Common myeloid progenitor, CD34-positive (primary cell): Measurements from ENCODE around the gene SPACA5B. TPM values are rescaled to one million over a fixed set of nuclear protein-coding genes. Genes with fewer than 3 reads are reported as not detected.
"Not testable (repeated sequence)": the region's sequence is repeated elsewhere in the genome, so short reads cannot be mapped to it uniquely, and the experiment has no call there.

Experiments
- CTCF ChIA-PET: fragments of 350-600 bp; sonication (Branson Sonifier 250); formaldehyde crosslinking; loops from one replicate; lab custom pipeline; 2021; ENCODE audit warnings: antibody characterized with exemption; lab: Charles Lee
- POLR2A ChIA-PET: fragments of 350-600 bp; sonication (Branson Sonifier 250); formaldehyde crosslinking; loops from one replicate; lab custom pipeline; 2021; ENCODE audit warnings: antibody characterized with exemption; lab: Charles Lee
- DNase-seq, 3 donors: peaks; one replicate each; pipeline versions ENCODE4 v3.0.0 to v3.0.0-alpha.2; 2013
- H3K27ac ChIP-seq, 2 experiments: 1 replicate in 1 of 2; 2 replicates in 1 of 2; pipeline ENCODE4 v1.7.0; 2013; ENCODE audit warnings: inconsistent platforms in 2 of 2, low read length in 2 of 2, mild to moderate bottlenecking in 2 of 2, low read depth in 1 of 2, moderate library complexity in 1 of 2; ENCODE audit not compliant: severe bottlenecking in 2 of 2, insufficient read depth in 1 of 2, poor library complexity in 1 of 2
- H3K27me3 ChIP-seq, 5 experiments: replicated peaks in 2 of 5; 1 replicate in 3 of 5; 2 replicates in 2 of 5; pipeline versions ENCODE4 v1.6.1 to v1.7.0; 2013; ENCODE audit warnings: low read length in 4 of 5, mild to moderate bottlenecking in 2 of 5, moderate library complexity in 2 of 5, inconsistent platforms in 1 of 5; ENCODE audit not compliant: insufficient read depth in 5 of 5, control insufficient read depth in 4 of 5
- H3K36me3 ChIP-seq, 4 experiments: 1 replicate in 2 of 4; 2 replicates in 2 of 4; pipeline versions ENCODE4 v1.6.1 to v1.7.0; 2013; ENCODE audit warnings: low read length in 3 of 4, control low read depth in 1 of 4, mild to moderate bottlenecking in 1 of 4; ENCODE audit not compliant: control insufficient read depth in 4 of 4, insufficient read depth in 4 of 4
- H3K4me1 ChIP-seq, 4 experiments: 1 replicate in 3 of 4; 2 replicates in 1 of 4; pipeline versions ENCODE4 v1.6.1 to v1.7.1; 2013; ENCODE audit warnings: low read length in 3 of 4, mild to moderate bottlenecking in 3 of 4, control low read depth in 1 of 4, inconsistent platforms in 1 of 4, moderate library complexity in 1 of 4; ENCODE audit not compliant: control insufficient read depth in 4 of 4, insufficient read depth in 4 of 4; ENCODE audit errors: control extremely low read depth in 1 of 4
- H3K4me3 ChIP-seq, 7 experiments: 1 replicate in 4 of 7; 2 replicates in 3 of 7; pipeline versions ENCODE4 v1.5.1 to v1.7.0; 2013; ENCODE audit warnings: mild to moderate bottlenecking in 7 of 7, low read length in 6 of 7, moderate library complexity in 6 of 7, inconsistent platforms in 2 of 7, low read depth in 2 of 7, control low read depth in 1 of 7; ENCODE audit not compliant: insufficient read depth in 4 of 7, control insufficient read depth in 1 of 7; ENCODE audit errors: extremely low read depth in 1 of 7
- H3K9me3 ChIP-seq, 5 experiments: 1 replicate in 4 of 5; 2 replicates in 1 of 5; pipeline versions ENCODE4 v1.6.1 to v1.7.1; 2013; ENCODE audit warnings: low read length in 4 of 5, mild to moderate bottlenecking in 2 of 5, inconsistent platforms in 1 of 5, low read depth in 1 of 5, moderate library complexity in 1 of 5; ENCODE audit not compliant: control insufficient read depth in 4 of 5, insufficient read depth in 2 of 5; ENCODE audit errors: control extremely low read depth in 1 of 5
- WGBS: methylation state at CpG from one replicate; pipeline ENCODE4 v1.1.5; 2013; ENCODE audit not compliant: insufficient coverage; 5-methylcytosine and 5-hydroxymethylcytosine counted together
- polyA plus RNA-seq: library from polyadenylated mRNA; unstranded; fragments of 120-200 nt; gene quantifications from one replicate; pipeline ENCODE4 v1.2.1, GENCODE V29; 2013

SPACA5B gene
- not detected for polyA plus RNA-seq

DNA sequence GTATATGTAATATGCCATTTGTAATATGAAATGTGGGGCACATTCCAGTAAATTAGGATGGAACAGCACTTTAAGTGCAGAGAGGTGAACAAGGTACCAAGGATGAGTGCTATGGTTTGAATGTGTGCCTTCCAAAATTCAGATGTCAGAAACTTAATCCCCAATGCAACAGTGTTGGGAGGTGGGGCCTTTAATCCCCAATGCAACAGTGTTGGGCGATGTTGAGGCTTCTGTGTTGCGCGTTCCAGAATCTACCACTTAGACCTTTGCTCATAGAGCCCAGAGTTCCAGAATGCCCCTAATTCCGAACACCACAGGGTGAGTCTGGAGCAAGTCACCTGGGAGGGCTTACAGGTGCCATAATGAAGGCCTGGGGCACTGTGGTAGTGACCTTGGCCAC lies at the start of gene SPACA5B:
Gene SPACA5B, plus strand, starts transcription at position 301 of the 400 bp plus-strand sequence. Its CDS starts 62 bp downstream, at position 363.
- H3K4me3 ChIP-seq, H3K4me1 ChIP-seq, POLR2A ChIA-PET, H3K36me3 ChIP-seq, CTCF ChIA-PET, H3K27me3 ChIP-seq, H3K9me3 ChIP-seq, H3K27ac ChIP-seq, DNase-seq: not testable (repeated sequence)
- no CpG with 5 or more reads among the region's 4 CpGs for WGBS

DNA sequence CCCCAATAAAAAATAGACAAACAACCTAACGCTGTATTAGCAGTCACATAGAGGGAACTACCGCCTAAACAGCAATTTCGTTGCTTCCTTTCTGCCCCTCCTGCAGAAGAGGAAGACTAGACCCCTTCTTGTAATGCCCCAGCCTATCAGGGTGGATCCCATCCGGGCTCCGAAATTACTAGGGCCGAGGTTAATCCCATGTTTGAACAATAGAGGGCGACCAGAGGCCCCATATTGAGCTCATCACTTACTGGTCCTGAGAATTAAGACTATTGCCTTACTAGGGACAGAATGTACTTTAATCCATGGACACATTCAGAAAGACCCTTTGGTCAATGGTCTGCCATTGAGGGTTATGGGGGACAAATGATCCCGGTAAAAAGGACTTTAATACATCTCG lies 47.2 kb upstream of the SPACA5B start:
- Histone ChIP-seq H3K27ac (no peak overlapping the region), H3K27me3 (no peaks in the 10 kb centered on the region), H3K9me3 (no peaks in the 10 kb centered on the region), H3K4me3 (no peak overlapping the region), H3K36me3 (no peaks in the 10 kb centered on the region), H3K4me1 (peaks cover 0 to 6% (median 2%) of the 10 kb centered on the region in 4 experiments)
- WGBS, result 2% methylated on average over 6 of the region's 9 CpGs
- POLR2A ChIA-PET, result interaction anchor here (0.9 kb wide), 1 partner anchor 439 kb away, joined by 3 read pairs; no protein-coding TSS in a partner anchor
- peak; percentile 47 to 73 (median 70) for DNase-seq
- CTCF ChIA-PET, result no interaction called here

DNA sequence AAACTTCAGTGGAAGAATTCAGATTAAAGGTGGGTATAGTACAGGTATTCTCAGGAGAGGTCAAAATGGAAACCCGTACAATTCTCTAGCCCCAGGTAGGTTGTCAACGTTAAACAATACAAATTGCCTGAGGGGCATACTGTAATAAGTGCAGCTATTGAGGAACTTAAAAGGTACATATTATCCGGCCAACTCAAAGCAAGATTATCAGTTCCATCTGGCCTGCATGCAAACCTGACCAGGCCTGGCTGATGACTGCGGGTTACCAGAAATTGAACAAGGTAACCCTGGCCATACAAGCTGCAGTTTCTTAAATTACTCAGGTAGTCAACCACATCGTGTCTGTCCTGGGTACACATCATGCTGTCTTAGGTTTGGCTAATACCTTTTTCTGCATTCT lies 46.7 kb upstream of the SPACA5B start:
- 91% methylated on average over 5 of the region's 5 CpGs for WGBS
- H3K4me3 ChIP-seq, result no peak overlapping the region
- CTCF ChIA-PET, result no interaction called here
- peaks cover 0 to 6% (median 2%) of the 10 kb centered on the region in 4 experiments for H3K4me1 ChIP-seq
- POLR2A ChIA-PET, result no interaction called here
- DNase-seq, result no peak
- H3K36me3 ChIP-seq, result no peaks in the 10 kb centered on the region
- H3K27ac ChIP-seq, result no peak overlapping the region
- H3K9me3 ChIP-seq, result no peaks in the 10 kb centered on the region
- no peaks in the 10 kb centered on the region for H3K27me3 ChIP-seq

DNA sequence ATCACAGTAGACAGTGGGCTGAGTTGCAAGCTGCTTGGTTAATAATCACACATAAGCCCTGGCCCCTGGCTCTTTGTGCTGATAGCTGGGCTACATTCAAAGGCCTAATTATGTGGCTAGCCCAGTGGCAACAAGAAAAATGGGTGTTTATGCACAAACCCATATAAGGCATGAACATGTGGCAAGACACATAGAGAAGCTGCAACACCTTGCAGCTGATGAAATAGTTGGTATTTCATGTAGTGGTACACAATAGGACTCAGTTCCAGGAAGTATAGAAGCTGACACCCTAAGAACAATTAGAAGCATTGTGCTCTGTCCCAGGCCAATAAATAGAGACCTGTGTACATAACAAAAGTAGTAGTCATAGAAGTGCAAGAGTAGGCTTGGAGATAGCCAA lies 44.3 kb upstream of the SPACA5B start:
- H3K27me3 ChIP-seq, result no peaks in the 10 kb centered on the region
- H3K36me3 ChIP-seq, result no peaks in the 10 kb centered on the region
- H3K4me1 ChIP-seq, result peaks cover 0 to 6% (median 2%) of the 10 kb centered on the region in 4 experiments
- H3K4me3 ChIP-seq, result no peak overlapping the region
- no peaks in the 10 kb centered on the region for H3K9me3 ChIP-seq
- POLR2A ChIA-PET, result no interaction called here
- CTCF ChIA-PET, result no interaction called here
- no peak for DNase-seq
- no peak overlapping the region for H3K27ac ChIP-seq

DNA sequence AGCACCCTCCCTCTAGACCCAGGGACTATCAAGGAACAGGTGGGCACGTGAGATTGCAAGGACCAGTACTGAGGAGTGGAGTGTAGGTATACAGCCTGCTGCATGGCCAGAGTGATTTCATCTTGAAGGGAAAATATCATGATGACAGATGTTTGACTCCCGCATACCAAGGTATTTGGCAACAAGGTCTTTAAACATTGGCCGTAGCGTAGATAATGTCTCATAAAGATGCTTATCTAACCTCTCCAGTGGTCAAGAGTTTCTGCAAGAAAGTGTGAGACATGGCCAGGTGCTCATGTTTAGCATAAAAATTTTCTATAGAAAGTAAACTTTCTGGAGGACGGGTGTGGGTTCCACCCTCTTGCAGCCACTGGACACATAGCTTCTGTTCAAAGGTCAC lies 40.3 kb upstream of the SPACA5B start:
- POLR2A ChIA-PET, result no interaction called here

DNA sequence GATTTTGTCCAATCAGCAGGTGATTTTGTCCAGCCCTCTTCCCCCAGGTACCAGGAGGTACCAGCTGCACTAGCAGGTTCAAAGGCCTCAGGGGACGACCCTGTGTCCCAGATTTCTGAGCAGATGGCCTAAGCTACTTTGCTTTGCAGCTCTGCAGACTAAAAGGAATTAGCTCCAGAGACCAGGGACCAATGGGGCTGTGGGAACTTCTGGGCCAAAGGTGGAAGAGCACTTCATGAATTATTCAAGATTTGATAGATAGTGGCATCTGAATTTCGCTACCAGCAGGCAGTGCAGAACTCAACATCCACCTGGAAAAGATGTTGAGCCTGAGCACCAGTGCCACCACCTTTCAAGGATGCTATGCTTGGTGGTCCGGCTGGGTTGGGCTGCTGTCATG lies 37.9 kb upstream of the SPACA5B start:
- WGBS, result 75% methylated on average over 2 of the region's 3 CpGs
- CTCF ChIA-PET, result not testable (repeated sequence)

More for the DNA sequence above, 40.3 kb upstream of the SPACA5B start:
- Histone ChIP-seq H3K9me3 (no peaks in the 10 kb centered on the region), H3K27ac (no peak overlapping the region), H3K36me3 (no peaks in the 10 kb centered on the region), H3K27me3 (no peaks in the 10 kb centered on the region), H3K4me1 (no peaks in the 10 kb centered on the region), H3K4me3 (no peak overlapping the region)
- CTCF ChIA-PET, result no interaction called here
- no peak for DNase-seq
- 96% methylated on average over 5 of the region's 5 CpGs for WGBS

DNA sequence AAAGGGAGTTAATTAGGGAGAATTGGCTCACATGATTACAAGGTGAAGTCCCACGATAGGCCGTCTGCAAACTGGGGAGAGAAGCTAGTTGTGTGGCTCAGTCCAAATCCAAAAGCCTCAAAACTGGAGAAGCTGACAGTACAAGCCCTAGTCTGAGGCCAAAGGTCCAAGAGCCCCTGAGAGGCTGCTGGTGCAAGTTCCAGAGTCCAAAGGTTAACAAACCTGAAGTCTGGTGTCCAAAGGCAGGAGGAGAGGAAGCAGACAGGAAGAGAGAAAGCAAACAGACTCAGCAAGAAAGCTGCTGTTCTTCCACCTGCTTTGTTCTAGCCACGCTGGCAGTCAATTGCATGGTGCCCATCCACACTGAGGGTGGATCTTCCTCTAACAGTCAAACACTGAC lies 29.0 kb upstream of the SPACA5B start:
- ChIA-PET POLR2A (no interaction called here), CTCF (no interaction called here)
- Histone ChIP-seq H3K9me3 (no peaks in the 10 kb centered on the region), H3K36me3 (no peaks in the 10 kb centered on the region), H3K27ac (no peak overlapping the region), H3K4me3 (no peak overlapping the region), H3K27me3 (no peaks in the 10 kb centered on the region), H3K4me1 (no peaks in the 10 kb centered on the region)
- DNase-seq, result no peak
- WGBS, result 83% methylated on average over 2 of the region's 3 CpGs

More for the DNA sequence above, 37.9 kb upstream of the SPACA5B start:
- H3K27me3 ChIP-seq, H3K4me3 ChIP-seq, POLR2A ChIA-PET, H3K27ac ChIP-seq, DNase-seq, H3K9me3 ChIP-seq, H3K4me1 ChIP-seq, H3K36me3 ChIP-seq: not testable (repeated sequence)
